Measurements from ENCODE around the gene MACROH2A2.
"Not testable (repeated sequence)": the region's sequence is repeated elsewhere in the genome, so short reads cannot be mapped to it uniquely, and the experiment has no call there.

MACROH2A2 gene

DNA sequence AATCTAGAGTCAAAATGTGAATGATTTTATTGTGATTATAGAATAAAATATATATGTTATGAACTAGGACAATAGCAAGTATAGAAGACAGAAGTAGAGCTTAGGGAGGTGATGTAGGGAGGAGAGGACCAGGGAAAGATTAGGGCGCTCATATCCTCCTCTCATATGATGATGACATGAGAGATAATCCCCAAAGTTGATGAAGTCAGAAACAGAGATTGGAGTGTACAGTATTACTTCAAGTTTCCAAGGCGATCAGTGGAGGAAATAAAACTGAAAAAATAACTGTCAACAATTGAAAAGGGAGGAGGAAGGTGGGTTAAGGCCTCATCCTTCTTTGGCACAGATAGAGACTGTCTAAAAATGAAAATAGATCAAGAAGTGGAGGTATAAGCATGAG, 14.9 kb downstream of the MACROH2A2 start:
- DNase-seq (ENCODE audit: low read depth, low spot score), result no peak

DNA sequence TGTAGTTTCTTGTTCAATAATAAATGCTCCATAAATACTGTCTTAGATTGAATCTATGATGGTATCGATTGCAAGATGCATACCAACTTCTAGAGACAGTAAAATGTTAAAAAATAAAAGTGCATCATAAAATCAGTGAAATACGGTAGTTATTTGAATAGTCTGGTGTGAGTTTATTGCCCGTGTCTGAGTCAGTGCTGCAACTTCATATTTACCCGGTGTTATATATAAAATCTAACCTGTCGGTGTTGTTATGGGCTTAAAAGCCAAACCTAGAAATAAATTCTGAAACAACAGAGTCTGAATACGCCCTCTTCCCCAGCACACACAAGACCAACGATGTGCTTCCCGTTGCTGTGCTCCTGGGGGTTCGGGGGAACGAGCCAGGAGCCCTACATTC, 16.3 kb downstream of the MACROH2A2 start:
- no peak for DNase-seq (ENCODE audit: low read depth, low spot score)

DNA sequence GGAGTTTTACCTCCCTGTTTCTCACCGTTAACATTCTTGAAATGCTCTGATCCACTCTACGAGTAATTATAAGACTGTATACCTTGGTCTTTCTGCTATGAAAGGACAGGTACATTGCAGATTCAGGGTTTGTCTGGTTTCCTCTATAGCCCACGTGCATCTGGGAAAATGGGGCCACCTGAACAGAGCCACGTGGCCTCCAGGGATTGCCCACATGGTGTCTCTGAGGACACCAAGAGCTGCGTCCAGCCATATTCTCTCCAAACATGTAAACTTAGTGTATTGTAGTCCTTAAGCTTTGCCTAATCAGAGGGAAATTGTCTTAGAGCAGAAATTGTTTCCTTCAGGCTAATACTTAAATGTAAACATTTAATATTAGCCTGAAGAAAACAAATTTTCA, 16.7 kb downstream of the MACROH2A2 start:
- DNase-seq (ENCODE audit: low read depth, low spot score), result no peak

DNA sequence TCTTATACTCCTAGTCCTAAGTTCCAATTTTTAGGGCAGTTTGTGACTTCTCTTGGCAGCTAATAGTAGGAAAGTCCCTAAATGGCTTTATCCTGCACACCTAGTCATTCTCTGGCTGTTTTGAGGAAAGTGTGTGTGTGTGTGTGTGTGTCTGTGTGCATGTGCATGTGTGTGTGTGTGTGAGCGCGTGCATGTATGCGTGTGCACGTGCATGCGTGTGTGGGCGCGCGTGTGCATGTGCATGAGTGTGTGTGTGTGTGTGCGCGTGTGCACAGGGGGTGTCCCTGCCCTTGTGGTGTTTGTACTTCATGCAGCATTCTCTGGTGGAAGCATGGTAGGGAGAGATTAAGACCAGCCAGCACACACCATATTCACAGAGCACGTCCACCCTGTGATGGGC, 18.2 kb downstream of the MACROH2A2 start:
- no peak for DNase-seq (ENCODE audit: low read depth, low spot score)

DNA sequence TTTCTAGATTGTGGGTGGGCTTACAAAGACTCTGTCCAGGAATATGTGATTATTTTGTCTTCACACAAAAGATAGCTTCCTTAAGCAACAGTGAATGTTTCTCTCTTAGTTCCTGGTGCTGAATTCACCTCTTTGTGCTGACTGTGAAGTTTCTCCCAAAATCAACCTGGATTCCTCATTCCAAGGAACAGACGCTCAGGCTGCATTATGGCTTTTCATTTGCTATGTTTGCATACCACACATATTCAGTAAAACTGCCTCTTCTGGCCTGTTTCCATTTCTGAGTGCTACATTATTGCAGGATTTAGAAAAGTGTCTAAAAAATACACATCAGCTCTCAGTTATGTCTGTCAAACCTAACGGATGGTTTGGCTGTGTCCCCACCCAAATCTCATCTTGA, 21.5 kb downstream of the MACROH2A2 start:
- no peak for DNase-seq (ENCODE audit: low read depth, low spot score)

DNA sequence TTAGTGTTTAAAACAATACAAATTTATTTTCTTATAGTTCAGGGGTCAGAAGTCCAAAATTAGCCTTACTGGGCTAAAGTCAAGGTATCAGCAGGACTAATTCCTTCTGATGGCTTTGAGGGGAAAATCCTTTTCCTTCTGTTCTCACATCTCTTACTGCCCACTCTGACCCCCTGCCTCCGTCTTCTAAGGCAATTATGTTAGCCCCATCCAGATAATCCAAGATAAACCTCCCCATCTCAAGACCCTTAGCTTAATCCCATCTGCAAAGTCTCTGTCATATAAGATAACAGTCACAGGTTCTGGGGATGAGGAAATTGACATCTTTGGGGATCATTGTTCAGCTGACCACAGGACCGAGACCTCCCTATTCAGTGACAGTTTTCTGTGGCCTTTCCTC, 22.3 kb downstream of the MACROH2A2 start:
- DNase-seq (ENCODE audit: low read depth, low spot score), result no peak

DNA sequence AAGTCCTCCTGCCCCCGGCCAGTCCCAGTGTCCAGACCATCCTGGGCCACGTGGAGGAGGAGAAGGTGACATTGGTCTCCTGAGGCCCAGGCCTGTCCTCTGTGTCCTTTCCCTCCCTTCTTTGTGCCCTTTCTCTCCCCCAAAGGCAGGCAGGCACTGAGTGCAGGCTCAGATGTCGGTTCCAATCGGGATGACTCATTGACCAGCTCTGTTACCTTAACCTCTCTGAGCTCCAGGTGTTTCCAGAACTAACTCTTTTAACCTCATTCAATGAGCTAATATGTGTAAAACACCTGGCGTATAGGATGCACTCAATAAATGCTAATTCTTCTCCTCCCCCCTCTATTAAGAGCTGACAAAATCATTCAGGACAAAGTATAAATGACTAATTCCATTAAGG, 25.7 kb downstream of the MACROH2A2 start:
- no peak for DNase-seq (ENCODE audit: low read depth, low spot score)

DNA sequence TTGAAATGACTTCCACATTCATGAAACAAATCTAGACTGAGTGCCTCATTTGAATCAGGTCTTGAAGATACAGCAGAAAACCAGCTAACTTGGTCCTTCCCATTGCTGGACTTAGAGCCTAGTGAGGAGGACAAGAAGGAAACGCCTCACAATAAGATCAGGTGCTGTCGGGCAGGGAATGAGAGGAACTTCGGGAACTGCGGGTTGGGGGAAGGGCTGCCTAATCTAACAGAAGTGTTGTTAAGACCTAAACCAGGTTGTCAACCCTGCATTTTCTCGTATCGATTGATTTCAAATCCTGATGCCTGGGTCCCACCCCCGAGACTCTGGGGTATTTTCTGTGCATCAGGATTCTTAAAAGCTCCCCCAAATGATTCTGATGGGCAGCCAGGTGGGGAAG, 26.3 kb downstream of the MACROH2A2 start:
- no peak for DNase-seq (ENCODE audit: low read depth, low spot score)

DNA sequence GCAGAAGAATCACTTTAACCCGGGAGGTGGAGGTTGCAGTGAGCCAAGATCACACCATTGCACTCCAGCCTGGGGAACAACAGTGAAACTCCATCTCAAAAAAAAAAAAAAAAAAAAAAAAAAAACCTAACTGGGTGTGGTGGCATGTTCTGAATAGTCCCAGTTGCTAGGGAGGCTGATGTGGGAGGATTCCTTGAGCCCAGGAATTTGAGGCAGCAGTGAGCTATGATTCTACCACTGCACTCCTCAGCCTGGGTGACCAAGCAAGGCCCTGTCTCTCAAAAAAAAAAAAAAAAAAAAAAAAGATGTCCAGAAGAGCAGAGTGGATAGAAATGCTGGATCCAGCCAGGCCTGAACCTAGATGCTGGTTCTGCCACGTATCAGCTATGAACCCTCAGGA, 28.1 kb downstream of the MACROH2A2 start:
- not testable (repeated sequence) for DNase-seq (ENCODE audit: low read depth, low spot score)

DNA sequence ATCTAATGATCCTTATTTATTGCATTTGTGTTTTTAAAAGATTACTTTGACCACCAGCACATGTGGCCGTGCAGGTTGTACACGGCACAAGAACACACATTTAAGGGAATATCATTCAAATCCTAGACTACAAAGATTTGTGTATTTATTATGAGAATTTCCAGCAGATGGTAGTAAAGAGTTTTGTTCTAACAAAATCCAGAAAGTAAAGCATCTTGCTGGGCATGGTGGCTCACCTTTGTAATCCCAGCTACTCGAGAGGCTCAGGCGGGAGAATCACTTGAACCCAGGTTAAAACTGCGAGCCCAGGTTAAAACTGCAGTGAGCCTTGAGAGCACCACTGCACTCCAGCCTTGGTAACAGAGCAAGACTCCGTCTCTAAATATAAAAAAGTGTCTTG, 31.5 kb downstream of the MACROH2A2 start:
- no peak for DNase-seq (ENCODE audit: low read depth, low spot score)

DNA sequence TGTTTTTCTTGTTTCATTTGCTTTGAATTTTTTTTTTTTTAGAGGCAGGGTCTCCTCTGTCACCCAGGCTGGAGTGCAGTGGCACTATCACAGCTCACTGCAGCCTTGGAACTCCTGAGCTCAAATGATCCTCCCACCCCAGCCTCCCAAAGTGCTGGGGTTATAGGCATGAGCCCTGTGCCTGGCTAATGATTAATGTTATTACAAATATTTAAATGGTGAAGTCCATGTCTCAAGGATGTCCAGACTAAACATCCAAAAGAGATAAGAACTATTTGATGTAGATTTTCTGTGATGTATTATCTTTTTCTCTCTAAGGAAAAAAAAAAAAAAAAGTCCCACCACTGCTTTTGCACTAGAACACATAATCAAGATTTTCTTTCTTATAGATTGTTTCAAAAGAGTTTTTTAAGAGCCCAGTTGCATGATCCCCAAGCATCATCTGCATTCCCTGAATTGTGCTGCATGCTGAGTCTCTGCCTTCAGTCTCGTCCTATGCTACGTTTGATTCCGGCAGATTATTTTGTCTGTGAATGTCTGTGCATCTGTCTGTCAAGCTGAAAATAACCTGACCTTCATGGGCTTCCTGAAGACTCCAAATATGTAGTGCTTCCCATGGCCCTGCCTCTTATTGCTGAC, 33.4 kb downstream of the MACROH2A2 start:
- no peak for DNase-seq (ENCODE audit: low read depth, low spot score)

DNA sequence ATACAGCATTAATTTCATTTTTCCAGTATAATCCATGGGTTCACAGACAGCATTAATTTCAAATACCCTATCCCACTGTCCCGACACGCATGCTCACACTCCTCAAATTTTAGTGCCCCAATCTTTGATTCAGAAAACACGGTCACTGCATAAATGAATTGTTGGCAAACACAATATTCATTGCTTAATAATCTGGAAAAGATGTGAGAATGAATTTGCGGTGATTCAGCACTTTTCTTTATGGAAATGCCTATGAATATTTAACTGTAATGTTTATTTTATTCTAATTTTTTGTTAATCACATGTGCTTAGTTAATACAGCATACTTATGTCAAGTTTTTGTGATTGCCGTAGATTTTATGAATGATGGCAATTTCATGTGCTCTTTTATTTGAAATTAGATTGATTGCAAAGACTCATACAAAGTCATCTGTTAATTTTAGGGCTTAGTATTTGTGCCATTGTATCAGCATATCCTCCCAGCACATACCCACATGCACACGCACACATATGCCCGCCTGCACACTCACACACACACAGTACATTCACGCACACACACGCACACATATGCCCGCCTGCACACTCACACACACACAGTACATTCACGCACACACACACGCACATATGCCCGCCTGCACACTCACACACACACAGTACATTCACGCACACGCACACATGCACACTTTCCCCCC, 35.1 kb downstream of the MACROH2A2 start:
- DNase-seq (ENCODE audit: low read depth, low spot score), result no peak

DNA sequence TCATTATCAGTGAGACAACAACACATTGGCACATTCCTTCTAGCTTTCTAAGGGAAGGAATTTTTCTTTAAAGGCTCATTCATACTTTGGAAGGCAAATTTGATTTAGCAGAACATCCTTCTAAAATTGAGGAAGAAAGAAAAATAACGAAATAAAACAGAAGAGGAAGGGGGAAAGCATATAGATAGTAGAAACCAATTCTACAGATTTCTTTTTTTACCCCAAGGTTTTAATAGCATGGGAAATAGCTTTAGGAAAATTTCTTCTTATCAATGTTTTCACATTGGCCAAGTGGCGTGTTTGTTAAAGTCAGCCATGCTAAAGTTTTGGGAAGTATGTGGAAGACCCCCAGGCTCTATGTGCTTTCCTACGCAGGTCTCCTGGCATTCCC, 35.7 kb downstream of the MACROH2A2 start:
- DNase-seq (ENCODE audit: low read depth, low spot score), result no peak

DNA sequence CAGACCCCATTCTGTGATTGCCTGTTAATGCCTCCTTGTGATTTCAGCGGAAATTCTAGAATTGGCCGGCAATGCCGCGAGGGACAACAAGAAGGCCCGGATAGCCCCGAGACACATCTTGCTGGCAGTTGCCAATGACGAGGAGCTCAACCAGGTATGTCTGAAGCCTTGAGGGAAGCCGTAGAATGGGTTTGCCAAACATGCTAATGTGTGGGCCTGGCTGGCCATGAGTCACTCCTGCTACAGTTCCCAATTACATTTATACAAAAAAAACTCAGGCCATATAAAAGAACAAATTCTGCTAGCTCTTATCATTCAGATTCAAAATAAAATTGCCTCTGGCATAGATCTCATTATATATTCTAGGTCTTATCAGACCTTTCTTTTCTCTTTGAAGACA, 37.4 kb downstream of the MACROH2A2 start:
- DNase-seq (ENCODE audit: low read depth, low spot score), result no peak

DNA sequence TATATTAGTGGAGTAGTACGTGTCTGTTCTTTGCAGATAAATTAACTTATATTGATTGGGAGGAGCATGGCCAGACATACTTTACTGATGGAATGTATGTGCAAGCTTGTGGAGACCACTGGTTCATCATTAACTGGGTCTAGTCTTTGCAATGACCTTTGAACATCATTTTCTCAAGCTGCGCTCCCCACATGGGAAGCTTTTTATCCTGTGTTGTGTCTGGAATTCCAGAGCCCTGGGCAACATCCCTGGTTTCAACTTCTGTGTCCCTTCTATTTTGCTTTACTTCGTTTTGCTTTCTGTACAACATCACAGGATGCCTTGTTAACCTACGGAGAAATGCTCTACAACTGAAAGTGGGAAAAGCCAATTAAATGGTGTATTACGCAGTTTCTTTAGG, 38.3 kb downstream of the MACROH2A2 start:
- DNase-seq (ENCODE audit: low read depth, low spot score), result no peak

DNA sequence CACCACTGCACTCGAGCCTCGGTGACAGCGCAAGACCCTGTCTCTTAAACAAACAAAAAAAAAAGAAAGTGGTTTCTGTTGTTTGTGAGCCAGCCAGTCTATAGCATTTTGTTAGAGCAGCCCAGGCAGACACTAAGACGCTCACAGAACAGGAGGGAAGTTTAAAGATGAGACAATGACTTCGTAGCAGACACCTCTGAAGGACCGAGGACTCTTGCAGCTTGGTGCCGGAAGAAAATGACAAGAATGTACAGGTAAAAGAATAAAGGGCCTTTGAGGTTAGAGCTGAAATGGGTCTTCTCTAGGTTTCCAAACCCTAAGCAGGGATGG, 39.7 kb downstream of the MACROH2A2 start:
- DNase-seq (ENCODE audit: low read depth, low spot score), result no peak

DNA sequence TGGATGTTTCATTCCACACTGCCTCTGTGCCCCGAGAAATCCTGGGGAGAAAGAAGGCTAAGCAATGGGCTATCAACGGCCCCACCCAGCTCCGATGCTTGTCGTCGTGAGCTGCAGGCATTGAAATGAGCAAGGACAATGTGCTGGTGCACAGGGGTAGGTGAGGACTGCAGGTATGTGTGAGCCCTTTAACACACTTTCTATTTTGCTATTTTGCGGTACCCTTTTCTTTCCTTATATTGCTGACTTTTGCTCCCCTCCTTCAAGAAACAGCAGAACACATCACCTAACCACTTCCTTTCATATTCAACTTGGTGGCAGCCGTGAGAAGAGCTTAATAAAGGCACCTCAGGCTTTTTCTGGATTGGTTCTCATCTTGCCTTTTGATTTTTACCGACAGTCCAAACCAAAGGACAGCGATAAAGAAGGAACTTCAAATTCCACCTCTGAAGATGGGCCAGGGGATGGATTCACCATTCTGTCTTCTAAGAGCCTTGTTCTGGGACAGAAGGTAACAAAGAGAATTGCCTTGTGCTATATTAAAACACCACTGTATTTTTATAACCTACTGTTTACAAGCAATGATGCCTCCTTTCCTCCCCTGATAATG, 40.8 kb downstream of the MACROH2A2 start:
- DNase-seq (ENCODE audit: low read depth, low spot score), result no peak

DNA sequence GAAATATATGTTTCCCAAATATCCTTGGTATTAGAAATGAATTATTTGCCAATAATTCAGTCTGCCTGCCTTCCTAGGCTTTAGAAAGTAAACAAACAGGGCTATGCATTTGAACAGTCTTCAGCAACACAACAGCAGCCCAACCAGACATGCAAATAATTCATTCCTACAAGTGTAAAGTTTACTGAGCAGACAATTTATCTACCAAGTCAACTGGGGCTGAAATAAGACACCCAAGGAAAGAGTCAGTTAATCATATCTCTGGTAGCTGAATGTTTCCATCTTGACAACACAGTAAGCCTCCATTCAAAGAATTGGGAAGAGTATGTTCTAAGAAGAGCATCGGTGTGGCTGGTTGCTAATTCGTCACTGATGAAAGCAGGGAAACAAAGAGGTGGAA, 41.6 kb downstream of the MACROH2A2 start:
- DNase-seq (ENCODE audit: low read depth, low spot score), result no peak

DNA sequence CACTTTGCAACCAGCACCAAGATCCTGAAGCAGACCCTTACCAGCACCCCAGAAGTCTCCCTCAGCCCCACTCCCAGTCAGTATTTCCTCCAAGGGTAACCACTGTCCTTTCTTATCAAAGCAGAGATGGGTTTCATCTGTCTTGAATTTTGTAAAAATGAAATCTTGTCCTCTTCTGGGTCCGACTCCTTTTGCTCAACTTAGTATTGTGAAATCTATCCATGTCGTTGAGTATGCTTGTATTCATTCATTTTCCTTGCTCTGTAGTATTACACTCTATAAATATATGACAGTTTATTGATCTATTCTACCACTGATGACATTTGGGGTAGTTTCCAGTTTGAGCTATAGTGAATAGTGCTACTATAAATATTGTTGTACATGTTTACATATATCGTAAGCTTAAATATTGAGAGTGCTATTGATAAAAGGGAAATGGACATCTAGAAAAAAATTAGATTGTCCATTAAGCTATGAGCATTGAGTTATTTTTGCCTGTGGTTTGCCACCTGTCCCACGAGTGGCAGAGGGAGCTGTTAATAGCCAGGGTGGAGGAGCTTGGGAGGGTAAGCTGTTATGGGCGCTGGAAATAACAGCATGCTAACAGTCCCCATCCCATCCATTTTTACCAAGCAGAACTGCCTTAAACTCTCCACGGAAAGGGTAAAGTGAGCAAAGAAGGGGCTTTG, 43.5 kb downstream of the MACROH2A2 start:
- DNase-seq (ENCODE audit: low read depth, low spot score), result no peak

DNA sequence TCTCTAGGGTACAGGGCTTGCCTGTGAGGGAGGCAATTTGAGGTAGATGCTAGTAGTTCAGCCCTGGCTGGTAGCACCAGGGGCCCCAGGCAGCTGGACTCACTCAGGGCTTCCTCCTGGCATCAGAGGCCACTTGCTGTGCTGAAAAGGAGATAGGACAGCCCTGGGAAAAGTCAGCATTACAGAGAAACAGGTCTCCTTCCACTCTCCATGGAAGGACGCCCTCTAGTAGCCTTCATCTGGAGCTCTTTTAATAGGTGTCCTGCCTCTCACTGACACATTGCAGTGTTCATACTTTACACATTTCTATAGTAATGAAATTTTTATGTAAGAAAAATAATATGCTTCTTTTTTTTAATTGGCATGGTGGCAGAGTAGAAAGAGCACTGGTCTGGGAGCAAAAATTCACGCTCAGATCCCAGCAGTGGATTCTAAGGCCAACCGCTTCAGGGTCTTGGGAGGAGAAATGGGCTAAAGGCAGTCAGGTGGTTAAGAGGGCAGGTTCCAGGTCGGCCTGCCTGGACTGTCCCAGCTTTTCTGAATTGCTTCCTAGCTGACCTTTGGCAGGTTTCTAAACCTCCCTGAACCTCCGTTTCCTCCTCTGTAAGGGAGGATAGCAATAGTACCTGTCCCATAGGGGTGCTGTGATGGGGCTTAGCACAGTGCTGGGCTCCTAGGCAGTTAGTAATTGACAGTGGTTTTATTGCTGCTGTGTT, 44.2 kb downstream of the MACROH2A2 start:
- no peak for DNase-seq (ENCODE audit: low read depth, low spot score)

DNA sequence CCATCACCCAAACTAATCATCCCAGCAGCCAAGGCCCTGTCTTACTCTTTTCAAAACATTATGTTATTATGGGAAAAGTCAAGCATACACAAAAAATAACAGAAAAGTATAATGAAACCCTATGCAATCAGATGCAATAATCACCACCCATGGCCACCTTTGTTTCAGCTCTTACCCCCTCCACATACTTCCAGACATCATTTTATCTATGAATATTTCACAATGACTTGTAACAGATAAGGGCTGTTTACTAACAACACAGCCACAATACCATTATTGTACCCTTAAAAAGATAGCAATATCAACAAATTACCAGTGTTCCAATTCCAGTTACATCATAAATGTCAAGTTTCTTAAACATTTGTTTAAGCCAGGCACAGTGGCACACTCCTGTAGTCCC, 44.8 kb downstream of the MACROH2A2 start:
- no peak for DNase-seq (ENCODE audit: low read depth, low spot score)

DNA sequence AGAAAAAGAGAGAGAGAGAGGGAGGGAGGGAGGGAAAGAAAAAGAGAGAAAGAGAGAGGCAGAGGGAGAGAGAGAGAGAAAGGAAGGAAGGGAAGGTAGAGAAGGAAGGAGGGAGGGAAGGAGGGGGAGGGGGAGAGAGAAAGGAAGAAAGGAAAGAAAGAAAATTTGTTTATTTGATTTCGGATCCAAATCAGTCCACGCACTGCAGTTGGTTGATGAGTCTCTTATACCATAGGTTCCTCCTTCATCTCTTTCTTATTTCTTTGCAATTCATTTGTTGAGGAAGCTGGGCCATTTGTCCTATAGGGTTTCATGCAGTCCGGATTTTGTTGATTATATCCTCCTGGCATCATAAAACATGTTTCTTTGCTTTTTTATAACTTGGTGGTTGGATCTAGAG, 45.6 kb downstream of the MACROH2A2 start:
- DNase-seq (ENCODE audit: low read depth, low spot score), result no peak

All from iPS DF 19.7 (cell line).